Lower lobe of right lung (tissue), 2 donors: ENCODE results near the gene METTL2B. TPM values are rescaled to one million over a fixed set of nuclear protein-coding genes. Genes with fewer than 3 reads are reported as not detected.
"Not testable (repeated sequence)": the region's sequence is repeated elsewhere in the genome, so short reads cannot be mapped to it uniquely, and the experiment has no call there.

Source experiments
- ATAC-seq, 2 donors: fragments of 200-7000 bp; cut with Tn5 transposase; one replicate each; pipeline ENCODE4 v1.9.1; 2020 to 2022; ENCODE audit warnings: mild to moderate bottlenecking in 2 of 2, moderate library complexity in 2 of 2
- DNase-seq: peaks from one replicate; pipeline ENCODE4 v3.0.0-alpha.2; 2020
- H3K27ac ChIP-seq: fragments of 200-600 bp; one replicate; pipeline ENCODE4 v1.8.0; 2022
- H3K27me3 ChIP-seq: fragments of 200-600 bp; one replicate; pipeline ENCODE4 v1.8.0; 2022; ENCODE audit warnings: low read depth
- H3K36me3 ChIP-seq: fragments of 200-600 bp; one replicate; pipeline ENCODE4 v1.8.0; 2022; ENCODE audit warnings: mild to moderate bottlenecking
- H3K4me1 ChIP-seq: fragments of 200-600 bp; one replicate; pipeline ENCODE4 v1.8.0; 2022
- H3K4me3 ChIP-seq: fragments of 200-600 bp; one replicate; pipeline ENCODE4 v1.8.0; 2022; ENCODE audit warnings: mild to moderate bottlenecking
- H3K9me3 ChIP-seq: fragments of 200-600 bp; one replicate; pipeline ENCODE4 v1.8.0; 2022
- intact Hi-C: fragments of 100-400 bp; cut with DNase I; formaldehyde crosslinking; loops from one replicate; pipeline ENCODE4 v1.11.0; 2022
- long read RNA-seq: library from polyadenylated mRNA; unstranded; transcript quantifications from one replicate; pipeline ENCODE4 v2.0.0, GENCODE V29; 2021
- total RNA-seq: library from RNA; stranded (reverse); fragmentation: NEBNext Ultra II Directional; extraction: Animal tissue kit (Norgen Biotek cat#: 25700); gene quantifications from one replicate; pipeline ENCODE4 v1.2.1, GENCODE V29; 2021
- TF ChIP-seq, protein P1 (sequence below): fragments of 200-600 bp; IDR thresholded peaks from one replicate; pipeline ENCODE4 v1.8.0; 2022; ENCODE audit warnings: antibody characterized with exemption, mild to moderate bottlenecking
- donor health status: DM: no; HTN: yes; CAD: no; lungs with severe emphysema.

Gene METTL2B, protein sequence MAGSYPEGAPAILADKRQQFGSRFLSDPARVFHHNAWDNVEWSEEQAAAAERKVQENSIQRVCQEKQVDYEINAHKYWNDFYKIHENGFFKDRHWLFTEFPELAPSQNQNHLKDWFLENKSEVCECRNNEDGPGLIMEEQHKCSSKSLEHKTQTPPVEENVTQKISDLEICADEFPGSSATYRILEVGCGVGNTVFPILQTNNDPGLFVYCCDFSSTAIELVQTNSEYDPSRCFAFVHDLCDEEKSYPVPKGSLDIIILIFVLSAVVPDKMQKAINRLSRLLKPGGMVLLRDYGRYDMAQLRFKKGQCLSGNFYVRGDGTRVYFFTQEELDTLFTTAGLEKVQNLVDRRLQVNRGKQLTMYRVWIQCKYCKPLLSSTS
- total RNA-seq: 19.1 TPM
- long read RNA-seq, partial matches to known transcripts: 1 of 15 reads
- long read RNA-seq, other reads (novel, unspliced or antisense): 9 of 15 reads

DNA sequence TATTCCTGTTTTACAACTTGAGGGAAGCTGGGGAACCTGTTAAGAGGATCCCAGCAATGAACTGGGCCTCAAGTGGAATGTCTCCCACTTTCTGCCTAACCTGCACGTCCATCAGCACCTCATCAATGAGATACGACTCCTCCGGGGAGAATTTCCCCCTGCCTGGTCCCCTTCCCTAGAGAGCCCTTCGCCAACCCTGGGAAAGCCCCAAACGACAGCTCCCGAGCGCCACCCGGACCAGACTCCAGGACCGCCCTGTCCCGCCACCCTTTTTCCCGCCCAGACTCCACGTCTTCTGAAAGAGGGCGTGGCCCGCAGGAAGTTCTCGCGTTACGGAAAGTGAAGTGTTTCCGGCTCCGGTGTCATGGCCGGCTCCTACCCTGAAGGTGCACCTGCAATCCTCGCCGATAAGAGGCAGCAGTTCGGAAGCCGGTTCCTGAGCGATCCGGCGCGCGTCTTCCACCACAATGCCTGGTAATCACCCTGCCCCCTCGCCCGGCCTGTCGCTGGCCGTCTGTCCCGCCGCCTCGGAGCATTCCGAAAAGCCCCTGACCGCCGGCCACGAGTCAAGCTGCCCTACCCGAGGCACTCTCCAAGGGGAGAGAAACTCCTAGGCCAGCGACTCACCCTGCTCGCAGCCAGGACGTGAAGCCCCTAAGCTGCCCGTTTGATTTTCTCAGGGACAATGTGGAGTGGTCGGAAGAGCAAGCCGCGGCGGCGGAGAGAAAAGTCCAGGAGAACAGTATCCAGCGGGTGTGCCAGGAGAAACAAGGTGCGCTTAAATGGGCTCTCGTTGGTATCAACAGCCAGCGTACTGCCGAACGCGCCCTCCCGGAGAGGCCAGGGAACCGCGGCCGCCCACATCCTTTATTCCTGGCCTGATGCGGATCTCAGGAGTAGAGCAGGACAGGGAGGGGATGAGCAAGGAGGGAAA is at the start of gene METTL2B:
TSS of gene METTL2B (plus strand) at position 347 of the 934 bp plus-strand sequence. CDS start at position 365, 18 bp downstream.
- H3K9me3 ChIP-seq, intact Hi-C loops, H3K27me3 ChIP-seq: not testable (repeated sequence)
- TF ChIP-seq, protein P1, sequence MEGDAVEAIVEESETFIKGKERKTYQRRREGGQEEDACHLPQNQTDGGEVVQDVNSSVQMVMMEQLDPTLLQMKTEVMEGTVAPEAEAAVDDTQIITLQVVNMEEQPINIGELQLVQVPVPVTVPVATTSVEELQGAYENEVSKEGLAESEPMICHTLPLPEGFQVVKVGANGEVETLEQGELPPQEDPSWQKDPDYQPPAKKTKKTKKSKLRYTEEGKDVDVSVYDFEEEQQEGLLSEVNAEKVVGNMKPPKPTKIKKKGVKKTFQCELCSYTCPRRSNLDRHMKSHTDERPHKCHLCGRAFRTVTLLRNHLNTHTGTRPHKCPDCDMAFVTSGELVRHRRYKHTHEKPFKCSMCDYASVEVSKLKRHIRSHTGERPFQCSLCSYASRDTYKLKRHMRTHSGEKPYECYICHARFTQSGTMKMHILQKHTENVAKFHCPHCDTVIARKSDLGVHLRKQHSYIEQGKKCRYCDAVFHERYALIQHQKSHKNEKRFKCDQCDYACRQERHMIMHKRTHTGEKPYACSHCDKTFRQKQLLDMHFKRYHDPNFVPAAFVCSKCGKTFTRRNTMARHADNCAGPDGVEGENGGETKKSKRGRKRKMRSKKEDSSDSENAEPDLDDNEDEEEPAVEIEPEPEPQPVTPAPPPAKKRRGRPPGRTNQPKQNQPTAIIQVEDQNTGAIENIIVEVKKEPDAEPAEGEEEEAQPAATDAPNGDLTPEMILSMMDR: peak; percentile 51
- Histone ChIP-seq H3K4me3 (peak within 1 kb of the TSS; percentile 87), H3K36me3 (peaks cover 30% of the 10 kb centered on the region), H3K27ac (peak within 1 kb of the TSS; percentile 83), H3K4me1 (peaks cover 16% of the 10 kb centered on the region)
- peak; percentile 94 for DNase-seq
- peak; percentile 97 to 100 for ATAC-seq

DNA sequence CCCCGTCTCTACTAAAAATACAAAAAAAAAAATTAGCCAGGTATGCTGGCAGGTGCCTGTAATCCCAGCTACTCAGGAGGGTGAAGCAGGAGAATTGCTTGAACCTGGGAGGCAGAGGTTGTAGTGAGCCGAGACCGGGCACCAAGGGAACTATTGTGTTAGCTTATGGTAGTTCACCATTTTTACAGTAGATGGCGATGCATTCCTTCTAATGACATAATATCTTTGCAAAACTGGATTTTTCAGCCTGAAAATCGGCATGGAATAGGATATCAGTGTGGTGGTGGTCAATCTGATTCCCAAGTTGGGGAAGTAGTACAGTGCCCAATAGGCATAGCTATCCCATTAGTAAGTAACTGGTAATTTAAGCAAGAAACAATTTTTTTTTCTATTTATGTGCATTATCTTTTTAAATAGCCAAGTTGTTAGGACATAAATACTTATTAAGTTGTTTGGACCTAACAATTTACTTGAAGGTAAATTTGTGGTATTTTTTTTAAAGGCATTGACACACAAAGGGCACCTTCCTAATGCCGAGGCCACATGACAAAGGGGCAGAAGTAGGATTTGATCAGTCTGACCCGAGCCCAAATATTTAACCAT is 49.2 kb upstream of the METTL2B start:
- intact Hi-C loops: loop anchor here (5.0 kb wide), 1 partner anchor 35 kb away; no protein-coding TSS in a partner anchor
- Histone ChIP-seq H3K27me3 (peaks cover 6% of the 10 kb centered on the region), H3K27ac (no peak overlapping the region), H3K4me1 (no peaks in the 10 kb centered on the region), H3K36me3 (no peaks in the 10 kb centered on the region), H3K4me3 (no peak overlapping the region), H3K9me3 (no peaks in the 10 kb centered on the region)
- ATAC-seq: peak; percentile 71 to 83
- no peak for DNase-seq
- TF ChIP-seq, protein P1: peak; percentile 84

DNA sequence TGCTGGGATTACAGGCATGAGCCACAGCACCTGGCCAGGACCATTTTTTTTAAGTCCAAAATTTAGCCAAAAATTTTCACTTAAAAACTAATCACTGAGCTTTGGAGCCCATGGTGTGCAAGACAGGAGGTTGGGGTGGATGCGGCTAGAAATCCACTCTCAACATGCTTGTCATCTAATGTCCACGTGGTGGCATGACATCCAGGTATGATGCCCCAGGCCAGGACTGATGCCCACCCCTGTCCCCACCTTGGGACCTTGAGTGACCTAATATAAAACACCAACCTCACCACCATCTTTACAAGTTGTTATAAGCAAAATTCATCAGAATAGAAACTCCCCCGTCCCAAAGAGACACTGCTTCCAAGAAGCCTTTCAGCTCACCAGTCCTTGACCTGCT is 46.3 kb upstream of the METTL2B start:
- Histone ChIP-seq H3K36me3 (no peaks in the 10 kb centered on the region), H3K4me3 (no peak overlapping the region), H3K27me3 (peaks cover 6% of the 10 kb centered on the region), H3K9me3 (no peaks in the 10 kb centered on the region), H3K4me1 (no peaks in the 10 kb centered on the region), H3K27ac (no peak overlapping the region)
- intact Hi-C loops: no loop called here
- TF ChIP-seq, protein P1: no peak
- ATAC-seq (no peak), DNase-seq (no peak)

DNA sequence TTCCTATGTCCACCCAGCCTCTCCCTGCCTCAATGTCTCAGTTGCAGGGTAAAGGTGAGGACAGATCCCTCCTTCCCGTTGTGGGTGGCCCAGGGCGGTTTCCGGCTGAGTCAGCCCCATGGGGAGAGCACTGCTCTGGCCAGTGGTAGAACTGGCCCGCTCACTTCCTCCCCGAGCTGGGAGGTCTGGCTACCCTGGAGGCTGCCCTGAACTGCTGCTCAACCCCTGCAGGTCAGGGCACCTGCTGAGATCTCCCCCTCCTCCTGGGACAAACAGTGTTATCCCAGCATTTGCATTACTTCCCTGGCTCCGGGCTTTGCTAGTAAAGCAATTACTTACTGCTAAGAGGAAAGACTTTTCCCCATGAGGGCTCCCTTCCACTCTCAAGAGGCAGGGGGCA is 45.3 kb upstream of the METTL2B start:
- Histone ChIP-seq H3K27me3 (peaks cover 6% of the 10 kb centered on the region), H3K36me3 (no peaks in the 10 kb centered on the region), H3K9me3 (no peaks in the 10 kb centered on the region), H3K4me1 (no peaks in the 10 kb centered on the region), H3K27ac (no peak overlapping the region), H3K4me3 (no peak overlapping the region)
- peak; percentile 62 for DNase-seq
- TF ChIP-seq, protein P1: no peak
- intact Hi-C loops: no loop called here
- ATAC-seq: peak; percentile 36 to 76

DNA sequence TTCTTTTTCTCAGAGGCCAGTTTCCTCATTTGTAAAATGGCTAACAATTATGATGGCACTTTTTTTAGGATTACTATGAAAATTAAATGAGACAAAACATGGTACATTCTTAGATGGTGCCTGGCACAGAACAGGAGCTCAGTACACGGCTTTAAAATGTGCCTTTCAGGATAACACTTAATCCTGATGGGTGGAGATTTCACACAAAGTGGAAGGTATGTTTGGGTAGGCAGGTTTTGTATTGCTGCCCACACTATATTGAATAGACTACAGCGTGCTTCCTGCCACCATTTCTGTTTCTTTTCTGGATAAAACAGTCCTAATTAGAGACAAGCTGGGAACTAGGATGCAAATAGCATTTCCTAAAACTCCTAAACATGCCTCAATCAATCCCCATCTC is 44.8 kb upstream of the METTL2B start:
- TF ChIP-seq, protein P1: no peak
- intact Hi-C loops: no loop called here
- no peaks in the 10 kb centered on the region for H3K36me3 ChIP-seq
- H3K27ac ChIP-seq: no peak overlapping the region
- no peaks in the 10 kb centered on the region for H3K9me3 ChIP-seq
- ATAC-seq (no peak), DNase-seq (no peak)
- no peak overlapping the region for H3K4me3 ChIP-seq
- H3K27me3 ChIP-seq: peaks cover 6% of the 10 kb centered on the region
- H3K4me1 ChIP-seq: no peaks in the 10 kb centered on the region
